Mucosa of descending colon (tissue), 3 donors: ENCODE data around the gene PICALM. TPM values are rescaled to one million over a fixed set of nuclear protein-coding genes. Genes with fewer than 3 reads are reported as not detected.

Experiments
- ATAC-seq: fragments of 200-7000 bp; cut with Tn5 transposase; one replicate; pipeline ENCODE4 v1.9.1; 2020; ENCODE audit warnings: mild to moderate bottlenecking, moderate library complexity
- DNase-seq, 3 donors: peaks; one replicate each; pipeline ENCODE4 v3.0.0-alpha.2; 2020
- H3K36me3 ChIP-seq: fragments of 200-600 bp; one replicate; pipeline ENCODE4 v1.8.0; 2021; ENCODE audit warnings: low read depth, mild to moderate bottlenecking
- H3K4me1 ChIP-seq: fragments of 200-600 bp; one replicate; pipeline ENCODE4 v1.8.0; 2021; ENCODE audit warnings: low read depth, mild to moderate bottlenecking
- H3K4me3 ChIP-seq: fragments of 200-600 bp; one replicate; pipeline ENCODE4 v1.8.0; 2021; ENCODE audit warnings: mild to moderate bottlenecking
- H3K9me3 ChIP-seq: fragments of 200-600 bp; one replicate; pipeline ENCODE4 v1.8.0; 2021; ENCODE audit warnings: mild to moderate bottlenecking
- CTCF ChIP-seq: fragments of 200-600 bp; IDR thresholded peaks from one replicate; pipeline ENCODE4 v1.8.0; 2022; ENCODE audit warnings: antibody characterized with exemption, mild to moderate bottlenecking
- intact Hi-C, 2 donors: fragments of 100-400 bp; cut with DNase I in 1 of 2; cut with micrococcal nuclease in 1 of 2; formaldehyde crosslinking; loops; one replicate each; pipeline versions ENCODE4 v1.11.0 to v1.11.1; 2022; cut with DNase I, micrococcal nuclease
- total RNA-seq, 3 donors: library from RNA; stranded (reverse); fragmentation: NEBNext Ultra II Directional in 2 of 3; extraction: Animal tissue kit (Norgen Biotek cat#: 25700) in 2 of 3; gene quantifications; one replicate each; pipeline versions ENCODE4 v1.2.1 to v1.2.4, GENCODE V29; 2021 to 2023
- donor health status: DM: no; HTN: no; CAD: no; lungs with moderate emphysema.
- donor health status: DM: no; HTN: no; CAD: no.
- donor health status: DM: no; HTN: yes; CAD: no.

Gene PICALM
- total RNA-seq, 3 donors from 2014 or later, result 163 to 174 (median 163) TPM

- Histone ChIP-seq H3K36me3 (no peaks in the 10 kb centered on the region), H3K4me1 (peaks cover 13% of the 10 kb centered on the region), H3K9me3 (no peaks in the 10 kb centered on the region), H3K4me3 (no peak overlapping the region)
- ATAC-seq (no peak), DNase-seq (no peak)
- intact Hi-C loops, result loop anchor here in 1 of 2 donors (5.0 kb wide), 1 partner anchor 148 kb away; no protein-coding TSS in a partner anchor
- no peak for TF ChIP-seq CTCF
These were observed 24.9 kb downstream of the PICALM start for GRCh38 chr11:86043765-86044503.

GRCh38 chr11:86041975-86042378, 26.9 kb downstream of the PICALM start:
- no peaks in the 10 kb centered on the region for H3K9me3 ChIP-seq
- peak; percentile 62 for TF ChIP-seq CTCF
- H3K4me3 ChIP-seq, result no peak overlapping the region
- intact Hi-C loops, result loop anchor here in 1 of 2 donors (5.0 kb wide), 1 partner anchor 150 kb away; no protein-coding TSS in a partner anchor
- ATAC-seq (peak; percentile 97), DNase-seq (peak in 1 of 3 donors; percentile 90)
- no peaks in the 10 kb centered on the region for H3K36me3 ChIP-seq
- peaks cover 13% of the 10 kb centered on the region for H3K4me1 ChIP-seq

- Histone ChIP-seq H3K36me3 (no peaks in the 10 kb centered on the region), H3K4me1 (peaks cover 13% of the 10 kb centered on the region), H3K4me3 (no peak overlapping the region), H3K9me3 (no peaks in the 10 kb centered on the region)
- ATAC-seq, result no peak
- no peak for DNase-seq
- TF ChIP-seq CTCF, result no peak
- intact Hi-C loops, result loop anchor here in 1 of 2 donors (5.0 kb wide), 1 partner anchor 151 kb away; no protein-coding TSS in a partner anchor
These were observed 27.7 kb downstream of the PICALM start for GRCh38 chr11:86040919-86041850.

- TF ChIP-seq CTCF, result no peak
- H3K4me3 ChIP-seq, result no peak overlapping the region
These were observed 29.8 kb downstream of the PICALM start for GRCh38 chr11:86039094-86039493.

GRCh38 chr11:86037743-86038142, 31.1 kb downstream of the PICALM start:
- Histone ChIP-seq H3K36me3 (no peaks in the 10 kb centered on the region), H3K4me1 (peaks cover 19% of the 10 kb centered on the region), H3K9me3 (no peaks in the 10 kb centered on the region), H3K4me3 (no peak overlapping the region)
- ATAC-seq, result no peak
- intact Hi-C loops, result no loop called here
- no peak for TF ChIP-seq CTCF
- DNase-seq, result no peak

More at GRCh38 chr11:86039094-86039493, 29.8 kb downstream of the PICALM start:
- intact Hi-C loops, result no loop called here
- Histone ChIP-seq H3K9me3 (no peaks in the 10 kb centered on the region), H3K36me3 (no peaks in the 10 kb centered on the region), H3K4me1 (peaks cover 19% of the 10 kb centered on the region)
- DNase-seq (no peak), ATAC-seq (no peak)
